SK-N-SH treated with all-trans-retinoic acid at 6 μM for 48 hours (cell line): ENCODE data around the gene SELPLG.

ENCODE experiments used
- ZNF70 ChIP-seq: fragments of 450-650 bp; formaldehyde crosslinking; IDR thresholded peaks from 2 replicates; pipeline ENCODE4 v1.5.0; 2020; ENCODE audit warnings: mild to moderate bottlenecking, moderate library complexity
- TF ChIP-seq, protein P1 (sequence below): fragments of 250-450 bp; sonication (Bioruptor Pico); IDR thresholded peaks from 2 replicates; pipeline ENCODE4 v1.5.0; 2020; ENCODE audit warnings: mild to moderate bottlenecking, moderate library complexity

GRCh38 chr12:108640802-108641445 is 7.2 kb upstream of the SELPLG start:
- no peak for TF ChIP-seq ZNF70 (CRISPR knock-in tag)
- TF ChIP-seq, protein P1, sequence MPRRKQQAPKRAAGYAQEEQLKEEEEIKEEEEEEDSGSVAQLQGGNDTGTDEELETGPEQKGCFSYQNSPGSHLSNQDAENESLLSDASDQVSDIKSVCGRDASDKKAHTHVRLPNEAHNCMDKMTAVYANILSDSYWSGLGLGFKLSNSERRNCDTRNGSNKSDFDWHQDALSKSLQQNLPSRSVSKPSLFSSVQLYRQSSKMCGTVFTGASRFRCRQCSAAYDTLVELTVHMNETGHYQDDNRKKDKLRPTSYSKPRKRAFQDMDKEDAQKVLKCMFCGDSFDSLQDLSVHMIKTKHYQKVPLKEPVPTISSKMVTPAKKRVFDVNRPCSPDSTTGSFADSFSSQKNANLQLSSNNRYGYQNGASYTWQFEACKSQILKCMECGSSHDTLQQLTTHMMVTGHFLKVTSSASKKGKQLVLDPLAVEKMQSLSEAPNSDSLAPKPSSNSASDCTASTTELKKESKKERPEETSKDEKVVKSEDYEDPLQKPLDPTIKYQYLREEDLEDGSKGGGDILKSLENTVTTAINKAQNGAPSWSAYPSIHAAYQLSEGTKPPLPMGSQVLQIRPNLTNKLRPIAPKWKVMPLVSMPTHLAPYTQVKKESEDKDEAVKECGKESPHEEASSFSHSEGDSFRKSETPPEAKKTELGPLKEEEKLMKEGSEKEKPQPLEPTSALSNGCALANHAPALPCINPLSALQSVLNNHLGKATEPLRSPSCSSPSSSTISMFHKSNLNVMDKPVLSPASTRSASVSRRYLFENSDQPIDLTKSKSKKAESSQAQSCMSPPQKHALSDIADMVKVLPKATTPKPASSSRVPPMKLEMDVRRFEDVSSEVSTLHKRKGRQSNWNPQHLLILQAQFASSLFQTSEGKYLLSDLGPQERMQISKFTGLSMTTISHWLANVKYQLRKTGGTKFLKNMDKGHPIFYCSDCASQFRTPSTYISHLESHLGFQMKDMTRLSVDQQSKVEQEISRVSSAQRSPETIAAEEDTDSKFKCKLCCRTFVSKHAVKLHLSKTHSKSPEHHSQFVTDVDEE (CRISPR knock-in tag) = no peak
